Measurements from ENCODE around the gene L3MBTL4. TPM values are rescaled to one million over a fixed set of nuclear protein-coding genes. Genes with fewer than 3 reads are reported as not detected.
"Not testable (repeated sequence)": the region's sequence is repeated elsewhere in the genome, so short reads cannot be mapped to it uniquely, and the experiment has no call there.

The L3MBTL4 gene
- total RNA-seq, 1 donor: 8.1 TPM

DNA sequence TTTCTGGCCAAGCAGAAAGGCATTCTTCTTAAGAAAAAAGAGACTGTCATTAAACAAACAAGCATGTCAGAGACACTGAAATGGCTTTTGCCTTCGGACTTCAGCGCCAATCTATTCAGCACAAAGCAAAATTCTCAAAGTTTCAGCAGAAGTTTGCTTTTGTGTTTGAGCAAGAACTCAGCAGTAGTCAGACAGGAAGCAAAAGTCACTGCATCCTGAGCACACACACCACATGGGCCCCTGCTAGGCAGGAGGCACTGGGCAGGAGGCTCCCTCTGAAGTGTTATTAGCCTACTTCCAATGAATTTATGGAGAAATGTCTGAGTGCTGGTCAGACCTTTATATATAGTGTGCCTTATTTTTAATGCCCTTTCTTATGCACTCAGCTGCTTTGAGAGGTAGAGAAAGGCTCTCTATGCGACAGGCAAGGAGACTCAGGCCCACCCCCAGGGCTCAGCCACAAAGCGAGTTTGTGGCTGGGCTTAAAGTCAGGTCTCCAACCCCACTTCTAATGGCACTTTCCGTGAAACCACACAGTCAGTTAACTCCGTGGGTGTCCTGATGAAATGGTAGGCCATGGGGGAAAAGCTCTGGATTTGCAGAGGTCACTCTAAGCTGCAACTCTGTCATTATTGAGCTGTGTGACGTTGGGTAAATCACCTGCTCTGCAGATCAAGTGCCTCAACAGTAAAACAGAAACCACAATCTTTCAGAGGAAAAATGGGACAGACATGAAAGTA is 358.4 kb downstream of the L3MBTL4 start:
- peak in 1 of 3 donors; percentile 51 for DNase-seq (ENCODE audit: low read depth in 2 of 3, low spot score in 2 of 3)

- DNase-seq (ENCODE audit: low read depth in 2 of 3, low spot score in 2 of 3): no peak
Observed at GRCh38 chr18:6055711-6056110, 359.0 kb downstream of the L3MBTL4 start.

GRCh38 chr18:6054256-6054842 is 360.4 kb downstream of the L3MBTL4 start:
- DNase-seq (ENCODE audit: low read depth in 2 of 3, low spot score in 2 of 3): no peak

DNA sequence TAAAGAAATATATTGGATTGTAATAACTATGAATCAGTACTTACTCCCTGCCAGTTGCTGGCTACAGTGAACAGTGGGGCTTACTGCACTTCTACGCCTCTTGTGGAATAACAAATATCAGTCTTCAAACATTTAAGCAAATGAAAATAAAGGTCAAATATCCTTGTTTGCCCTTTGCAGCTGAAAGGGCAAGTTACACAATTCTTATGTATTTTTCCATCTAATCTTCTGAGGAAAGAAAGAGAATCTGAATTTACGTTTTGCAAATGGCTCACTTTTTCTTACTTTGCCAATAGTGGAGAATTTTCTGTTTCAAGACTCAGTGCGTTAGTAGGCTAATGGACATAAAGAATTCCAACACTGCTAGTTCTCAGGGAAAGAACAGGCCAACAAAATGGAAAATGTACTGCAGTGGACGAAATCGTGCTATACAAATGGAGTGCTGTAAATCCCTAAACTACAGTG is 362.2 kb downstream of the L3MBTL4 start:
- no peak for DNase-seq (ENCODE audit: low read depth in 2 of 3, low spot score in 2 of 3)

DNA sequence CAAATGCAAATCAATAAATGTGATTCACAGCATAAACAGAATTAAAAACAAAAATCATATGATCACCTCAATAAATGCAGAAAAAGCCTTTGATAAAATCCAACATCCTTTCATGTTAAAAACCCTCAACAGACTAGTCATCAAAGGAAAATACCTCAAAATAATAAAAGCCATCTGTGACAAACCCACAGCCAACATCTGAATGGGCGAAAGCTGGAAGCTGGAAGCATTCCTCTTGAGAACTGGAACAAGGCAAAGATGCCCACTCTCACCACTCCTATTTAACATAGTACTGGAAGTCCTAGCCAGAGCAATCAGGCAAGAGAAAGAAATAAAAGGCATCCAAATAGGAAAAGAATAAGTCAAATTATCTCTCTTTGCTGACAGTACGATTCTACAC is 367.1 kb downstream of the L3MBTL4 start:
- not testable (repeated sequence) for DNase-seq (ENCODE audit: low read depth in 2 of 3, low spot score in 2 of 3)

DNA sequence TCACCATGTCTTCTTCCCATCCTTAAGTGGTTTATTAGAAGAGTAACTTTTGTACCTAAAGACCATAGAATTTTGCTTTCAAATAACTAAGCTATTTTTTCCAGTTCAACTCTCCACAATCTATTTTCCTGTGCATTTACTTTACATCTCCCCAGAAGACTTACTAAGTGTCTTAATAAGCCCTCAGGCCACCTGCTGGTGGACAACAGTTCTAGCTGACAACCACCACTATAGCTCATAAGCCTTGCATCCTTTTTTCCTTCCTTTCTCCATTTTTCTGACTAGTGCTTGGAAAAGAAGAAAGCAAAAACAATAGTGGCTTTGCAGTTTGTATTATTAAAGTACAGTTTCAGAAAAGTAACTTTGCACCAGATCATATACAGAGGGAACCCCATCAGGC is 369.9 kb downstream of the L3MBTL4 start:
- no peak for DNase-seq (ENCODE audit: low read depth in 2 of 3, low spot score in 2 of 3)

GRCh38 chr18:6044319-6044718 is 370.4 kb downstream of the L3MBTL4 start:
- no peak for DNase-seq (ENCODE audit: low read depth in 2 of 3, low spot score in 2 of 3)

DNA sequence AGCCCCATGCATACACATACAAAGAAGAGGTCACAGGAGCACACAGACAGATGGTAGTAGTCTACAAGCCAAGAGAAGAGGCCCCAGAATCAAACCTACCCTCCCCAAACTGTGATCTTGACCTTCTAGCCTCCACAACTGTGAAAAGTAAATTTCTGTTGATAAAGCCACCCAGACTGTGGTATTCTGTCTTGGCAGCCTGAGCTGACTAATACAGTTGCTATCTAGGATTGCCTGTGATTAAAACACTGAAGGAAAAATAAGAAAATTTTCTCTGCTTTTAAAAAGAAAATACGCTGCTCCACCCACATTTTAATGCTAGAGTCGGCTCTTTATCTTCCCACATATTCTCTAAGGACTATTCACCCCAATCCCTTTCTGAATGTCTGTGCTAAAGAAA is 375.7 kb downstream of the L3MBTL4 start:
- no peak for DNase-seq (ENCODE audit: low read depth in 2 of 3, low spot score in 2 of 3)

- DNase-seq (ENCODE audit: low read depth in 2 of 3, low spot score in 2 of 3): no peak
Observed at GRCh38 chr18:6031442-6031841, 383.3 kb downstream of the L3MBTL4 start.

DNA sequence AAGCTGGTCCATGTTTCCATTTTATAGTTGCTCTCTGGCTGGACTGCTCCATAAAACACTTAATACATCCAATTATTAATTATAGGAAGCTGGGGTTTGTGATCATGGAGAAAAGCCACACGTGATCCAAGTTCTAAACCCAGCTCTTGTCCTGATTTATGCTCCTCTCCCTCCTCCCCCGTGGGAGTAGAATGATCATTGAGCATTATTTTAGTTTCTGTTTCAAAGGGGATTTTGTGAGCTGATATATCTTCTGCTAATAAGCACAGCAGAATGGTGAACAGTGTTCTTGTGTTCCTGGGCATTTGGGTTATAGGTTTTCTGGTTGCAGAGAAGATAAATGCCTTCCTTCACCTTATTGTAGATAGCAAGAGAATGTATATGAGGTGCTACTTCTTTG is 383.7 kb downstream of the L3MBTL4 start:
- DNase-seq (ENCODE audit: low read depth in 2 of 3, low spot score in 2 of 3): no peak

- DNase-seq (ENCODE audit: low read depth in 2 of 3, low spot score in 2 of 3): no peak
Observed at GRCh38 chr18:6024745-6025248, 389.9 kb downstream of the L3MBTL4 start.

GRCh38 chr18:6023551-6023950 is 391.2 kb downstream of the L3MBTL4 start:
- no peak for DNase-seq (ENCODE audit: low read depth in 2 of 3, low spot score in 2 of 3)

DNA sequence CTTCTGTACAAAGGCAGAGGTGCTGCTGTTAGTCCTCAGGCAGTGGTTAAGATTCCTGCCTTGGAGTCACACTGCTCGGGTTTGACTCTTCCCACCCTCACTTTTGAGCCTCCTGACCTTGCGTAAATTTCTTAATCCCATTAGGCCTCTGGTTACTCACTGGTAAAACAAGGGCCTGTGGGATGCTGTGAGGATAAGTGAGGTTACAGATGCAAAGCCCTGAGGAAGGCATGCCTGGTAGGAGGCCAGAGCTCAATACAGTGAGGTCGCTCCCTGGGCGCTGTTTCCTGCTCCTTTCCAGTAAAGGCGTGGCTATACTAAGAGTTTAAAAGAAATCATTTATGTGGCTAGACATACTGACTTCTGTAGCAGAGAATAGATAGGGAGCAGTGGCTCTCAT is 391.9 kb downstream of the L3MBTL4 start:
- DNase-seq (ENCODE audit: low read depth in 2 of 3, low spot score in 2 of 3): no peak

GRCh38 chr18:6022074-6022444 is 392.7 kb downstream of the L3MBTL4 start:
- DNase-seq (ENCODE audit: low read depth in 2 of 3, low spot score in 2 of 3): peak in 2 of 3 donors; percentile 3 to 50

GRCh38 chr18:6021306-6022073 is 393.2 kb downstream of the L3MBTL4 start:
- DNase-seq (ENCODE audit: low read depth in 2 of 3, low spot score in 2 of 3): peak in 2 of 3 donors; percentile 9 to 14

DNA sequence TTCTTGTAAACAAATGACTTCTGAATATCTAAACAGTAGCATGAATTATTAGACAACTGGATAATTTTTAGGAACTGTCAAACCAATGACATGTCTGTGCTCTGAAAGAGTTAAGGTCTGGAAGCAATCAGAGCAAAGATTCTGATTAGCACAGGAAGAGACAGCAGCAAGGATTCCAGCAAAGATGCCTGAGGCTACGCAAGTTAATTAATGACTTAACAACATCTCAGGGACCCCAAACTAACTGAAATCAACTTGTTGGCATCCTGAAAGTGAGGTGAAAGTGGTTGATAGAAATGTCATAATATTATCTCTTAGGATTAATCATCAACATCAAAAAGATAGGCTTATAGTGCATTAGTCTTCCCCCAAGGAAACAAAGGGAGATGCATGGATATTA is 396.0 kb downstream of the L3MBTL4 start:
- DNase-seq (ENCODE audit: low read depth in 2 of 3, low spot score in 2 of 3): no peak

- no peak for DNase-seq (ENCODE audit: low read depth in 2 of 3, low spot score in 2 of 3)
Observed at GRCh38 chr18:6017171-6017570, 397.5 kb downstream of the L3MBTL4 start.

GRCh38 chr18:6015364-6015763 is 399.3 kb downstream of the L3MBTL4 start:
- DNase-seq (ENCODE audit: low read depth in 2 of 3, low spot score in 2 of 3): no peak

DNA sequence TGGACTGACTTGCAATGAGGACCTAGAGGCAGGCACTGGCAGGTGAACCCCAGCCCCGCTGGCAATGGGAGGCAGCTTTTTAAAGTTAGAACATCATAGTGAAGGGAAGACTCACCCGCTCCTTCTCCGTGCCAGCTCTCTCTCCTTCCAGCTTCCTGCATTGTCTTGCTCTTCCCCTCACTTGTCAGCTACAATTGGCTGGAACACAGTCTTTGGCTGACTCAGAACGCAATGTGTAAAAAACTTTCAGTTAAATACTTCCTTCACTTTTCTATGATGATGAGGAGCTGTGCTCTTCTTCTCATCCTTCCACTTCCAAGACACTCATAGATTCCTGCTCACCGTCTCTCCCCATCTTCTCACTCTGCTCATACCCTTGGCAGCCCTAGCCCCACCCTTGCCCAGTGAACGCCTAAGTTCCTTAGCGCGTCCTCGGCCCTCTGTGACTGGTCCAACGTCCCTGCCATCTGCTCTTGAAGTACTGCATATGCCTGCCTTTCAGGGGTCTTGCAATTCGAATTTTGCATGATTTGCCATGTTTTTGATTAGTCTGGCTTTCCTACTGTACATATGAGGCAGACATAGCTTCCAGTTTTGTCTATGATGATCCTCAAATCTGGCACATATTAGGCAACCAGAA is 401.4 kb downstream of the L3MBTL4 start:
- DNase-seq (ENCODE audit: low read depth in 2 of 3, low spot score in 2 of 3): no peak

- DNase-seq (ENCODE audit: low read depth in 2 of 3, low spot score in 2 of 3): no peak
Observed at GRCh38 chr18:6010921-6011320, 403.8 kb downstream of the L3MBTL4 start.

- no peak for DNase-seq (ENCODE audit: low read depth in 2 of 3, low spot score in 2 of 3)
Observed at GRCh38 chr18:6010284-6010683, 404.4 kb downstream of the L3MBTL4 start.

Data from hematopoietic multipotent progenitor cell (in vitro differentiated cells).